Ovary (tissue), 3 donors: ENCODE measurements around the gene GLG1.

Experiments
- CTCF ChIP-seq, 3 donors: fragments of 450-650 bp in 2 of 3; fragments of 200-600 bp in 1 of 3; IDR thresholded peaks; one replicate each; pipeline versions ENCODE4 v1.5.1 to v1.8.0; 2016 to 2022; ENCODE audit warnings: antibody characterized with exemption in 3 of 3, mild to moderate bottlenecking in 1 of 3
- EP300 ChIP-seq: sonication (generic); formaldehyde crosslinking; IDR thresholded peaks from one replicate; pipeline ENCODE4 v1.6.1; 2017; ENCODE audit warnings: antibody characterized with exemption
- POLR2A ChIP-seq: fragments of 450-650 bp; IDR thresholded peaks from one replicate; pipeline ENCODE4 v1.6.1; 2017; ENCODE audit warnings: antibody characterized with exemption, mild to moderate bottlenecking, moderate library complexity
- donor health status: DM: no; HTN: no; CAD: no.

DNA sequence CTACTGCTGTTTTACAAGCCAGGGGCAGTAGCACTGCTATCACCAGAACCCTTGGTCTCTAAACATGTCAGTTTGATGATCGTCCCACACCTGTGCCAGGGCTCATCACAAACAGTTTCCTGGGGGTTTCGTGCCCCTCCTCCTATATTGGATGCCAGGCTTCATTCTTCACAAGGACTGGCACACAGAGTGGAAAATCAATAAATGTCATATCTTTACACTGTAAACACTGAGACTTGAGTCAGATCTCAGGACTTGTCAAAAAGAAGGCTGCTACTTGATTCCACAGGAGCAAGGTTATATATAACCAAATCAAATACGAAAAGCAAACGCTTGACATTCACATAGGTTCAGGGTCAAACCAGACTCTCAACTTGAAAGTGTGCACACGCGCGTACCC, 146.4 kb downstream of the GLG1 start:
- TF ChIP-seq POLR2A (no peak), CTCF (IDR thresholded peaks at IDR 0.05) (no peak), EP300 (no peak)
